Measurements from ENCODE around the gene MBOAT1. TPM values are rescaled to one million over a fixed set of nuclear protein-coding genes. Genes with fewer than 3 reads are reported as not detected.
"Not testable (repeated sequence)": the region's sequence is repeated elsewhere in the genome, so short reads cannot be mapped to it uniquely, and the experiment has no call there.

Gene MBOAT1, protein sequence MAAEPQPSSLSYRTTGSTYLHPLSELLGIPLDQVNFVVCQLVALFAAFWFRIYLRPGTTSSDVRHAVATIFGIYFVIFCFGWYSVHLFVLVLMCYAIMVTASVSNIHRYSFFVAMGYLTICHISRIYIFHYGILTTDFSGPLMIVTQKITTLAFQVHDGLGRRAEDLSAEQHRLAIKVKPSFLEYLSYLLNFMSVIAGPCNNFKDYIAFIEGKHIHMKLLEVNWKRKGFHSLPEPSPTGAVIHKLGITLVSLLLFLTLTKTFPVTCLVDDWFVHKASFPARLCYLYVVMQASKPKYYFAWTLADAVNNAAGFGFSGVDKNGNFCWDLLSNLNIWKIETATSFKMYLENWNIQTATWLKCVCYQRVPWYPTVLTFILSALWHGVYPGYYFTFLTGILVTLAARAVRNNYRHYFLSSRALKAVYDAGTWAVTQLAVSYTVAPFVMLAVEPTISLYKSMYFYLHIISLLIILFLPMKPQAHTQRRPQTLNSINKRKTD
- total RNA-seq (1 to 10 TPM; 3.0 to 3.5 TPM), polyA plus RNA-seq (under 1 TPM; 0.14 to 0.60 (median 0.27) TPM), total RNA-seq (1.2 to 9.8 (median 6.6) reads per million in 6 experiments)

DNA sequence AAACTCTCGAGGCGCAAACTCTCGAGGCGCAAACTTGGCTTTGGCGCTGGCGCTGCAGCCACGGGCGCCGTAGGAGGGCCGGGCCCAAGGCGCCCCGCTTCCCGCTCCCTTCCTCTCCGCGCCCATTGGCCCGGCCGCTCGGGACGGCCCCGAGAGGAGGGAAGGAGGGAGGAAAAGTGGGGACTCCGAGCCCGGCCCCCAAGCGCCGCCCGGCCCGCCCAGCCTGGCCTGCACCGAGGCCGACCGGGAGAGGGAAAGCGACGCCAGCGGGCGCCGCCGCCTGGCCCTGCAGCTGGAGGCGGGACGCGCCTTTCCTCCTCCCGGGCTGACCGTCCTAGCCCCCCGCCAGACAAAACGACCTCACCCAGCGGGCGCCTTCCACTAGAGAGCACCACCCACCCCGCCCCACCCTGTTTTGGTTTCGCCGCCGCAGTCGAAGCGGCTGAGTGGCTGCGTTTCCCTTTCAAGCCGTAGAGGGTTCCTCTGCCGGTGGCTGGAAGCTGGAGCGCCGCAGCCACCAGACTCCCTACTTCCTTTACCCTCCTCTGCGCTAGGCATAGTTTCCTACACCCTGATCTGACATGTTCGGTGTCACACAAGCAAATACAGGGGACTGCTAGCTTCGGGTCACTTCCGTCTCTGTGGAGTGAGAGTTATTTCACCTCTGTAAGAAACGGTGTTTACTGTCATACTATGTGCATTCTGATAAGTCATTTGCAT, at the start of gene MBOAT1:
Gene MBOAT1 (minus strand): TSS at position 78 of the 720 bp plus-strand sequence. CDS start 235 bp downstream, outside the sequence.
- H3K27ac Mint-ChIP-seq = peak within 1 kb of the TSS; percentile 39 to 94 (median 86)
- no peaks in the 10 kb centered on the region for H3K36me3 Mint-ChIP-seq
- H3K27me3 Mint-ChIP-seq = peaks cover 0 to 2% (median 0%) of the 10 kb centered on the region in 5 donors
- DNase-seq (peak in 8 of 10 donors; percentile 16 to 49 (median 31)), ATAC-seq (peak; percentile 83 to 85)
- peak within 1 kb of the TSS; percentile 88 to 97 (median 92) for H3K4me3 Mint-ChIP-seq
- no peaks in the 10 kb centered on the region for H3K9me3 Mint-ChIP-seq
- POLR2A ChIA-PET = interaction anchor here (0.6 to 0.8 kb wide), 3 partner anchors 107 to 323 kb away, joined by 3 to 4 read pairs (median 3); no protein-coding TSS in a partner anchor
- peaks cover 7 to 41% (median 27%) of the 10 kb centered on the region in 4 donors for H3K4me1 Mint-ChIP-seq

DNA sequence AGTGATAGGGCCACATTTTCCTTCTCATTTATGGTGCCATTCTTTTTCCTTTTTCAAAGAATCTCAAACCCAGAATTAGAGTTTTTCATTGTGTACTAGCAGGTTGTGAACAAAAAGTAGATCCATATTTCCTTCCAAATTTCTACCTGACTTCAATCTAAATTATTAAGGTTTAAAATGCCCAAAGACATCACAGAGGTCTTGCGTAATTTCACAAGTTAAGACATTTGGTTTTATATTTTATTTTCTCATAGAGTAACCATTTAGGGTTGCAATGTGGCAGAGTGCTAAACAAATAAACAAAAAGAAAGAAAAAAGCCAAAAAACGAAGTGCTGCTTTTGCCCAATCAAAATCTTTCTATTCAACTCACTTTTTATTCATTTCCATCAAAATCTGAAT, 49.4 kb upstream of the MBOAT1 start:
- H3K27me3 Mint-ChIP-seq = peaks cover 0 to 12% (median 1%) of the 10 kb centered on the region in 5 donors
- no peak overlapping the region for H3K27ac Mint-ChIP-seq
- H3K36me3 Mint-ChIP-seq = peaks cover 0 to 3% (median 0%) of the 10 kb centered on the region in 3 donors
- POLR2A ChIA-PET = no interaction called here
- no peak for ATAC-seq
- H3K9me3 Mint-ChIP-seq = peaks cover 0 to 3% (median 0%) of the 10 kb centered on the region in 9 donors
- H3K4me3 Mint-ChIP-seq = no peak overlapping the region
- DNase-seq = no peak
- H3K4me1 Mint-ChIP-seq = no peaks in the 10 kb centered on the region

- H3K4me1 Mint-ChIP-seq = no peaks in the 10 kb centered on the region
- peaks cover 0 to 3% (median 0%) of the 10 kb centered on the region in 9 donors for H3K9me3 Mint-ChIP-seq
- no peak for DNase-seq
- POLR2A ChIA-PET = no interaction called here
- no peak overlapping the region for H3K4me3 Mint-ChIP-seq
- peaks cover 0 to 12% (median 1%) of the 10 kb centered on the region in 5 donors for H3K27me3 Mint-ChIP-seq
- no peak overlapping the region for H3K27ac Mint-ChIP-seq
- no peak for ATAC-seq
- H3K36me3 Mint-ChIP-seq = peaks cover 0 to 3% (median 0%) of the 10 kb centered on the region in 3 donors
These were observed 48.1 kb upstream of the MBOAT1 start for GRCh38 chr6:20260360-20260759.

DNA sequence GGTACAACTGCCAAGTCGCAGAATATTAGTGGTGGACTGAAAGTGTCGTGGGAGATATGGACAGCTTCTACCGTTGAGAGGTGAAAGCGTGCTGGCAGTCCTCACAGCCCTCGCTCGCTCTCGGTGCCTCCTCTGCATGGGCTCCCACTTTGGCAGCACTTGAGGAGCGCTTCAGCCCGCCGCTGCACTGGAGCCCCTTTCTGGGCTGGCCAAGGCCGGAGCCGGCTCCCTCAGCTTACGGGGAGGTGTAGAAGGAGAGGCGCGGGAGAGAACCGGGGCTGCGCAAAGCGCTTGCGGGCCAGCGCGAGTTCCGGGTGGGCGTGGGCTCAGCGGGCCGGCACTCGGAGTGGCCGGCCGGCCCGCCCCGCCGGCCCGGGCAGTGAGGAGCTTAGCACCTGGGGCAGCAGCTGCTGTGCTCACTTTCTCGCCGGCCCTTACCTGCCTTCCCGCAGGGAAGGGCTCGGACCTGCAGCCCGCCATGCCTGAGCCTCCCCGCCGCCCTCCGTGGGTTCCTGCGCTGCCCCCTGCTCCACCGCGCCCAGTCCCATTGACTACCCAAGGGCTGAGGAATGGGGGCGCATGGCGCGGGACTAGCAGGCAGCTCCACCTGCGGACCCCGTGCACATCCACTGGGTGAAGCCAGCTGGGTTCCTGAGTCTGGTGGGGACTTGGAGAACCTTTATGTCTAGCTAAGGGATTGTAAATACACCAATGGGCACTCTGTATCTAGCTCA, 47.2 kb upstream of the MBOAT1 start:
- Mint-ChIP-seq H3K4me1 (no peaks in the 10 kb centered on the region), H3K36me3 (peaks cover 0 to 3% (median 0%) of the 10 kb centered on the region in 3 donors), H3K27ac (no peak overlapping the region), H3K27me3 (peaks cover 0 to 12% (median 1%) of the 10 kb centered on the region in 5 donors), H3K4me3 (no peak overlapping the region), H3K9me3 (peaks cover 0 to 3% (median 0%) of the 10 kb centered on the region in 9 donors)
- DNase-seq (no peak), ATAC-seq (no peak)
- POLR2A ChIA-PET = no interaction called here

GRCh38 chr6:20255428-20255827, 43.2 kb upstream of the MBOAT1 start:
- H3K4me1 Mint-ChIP-seq = no peaks in the 10 kb centered on the region
- no peaks in the 10 kb centered on the region for H3K9me3 Mint-ChIP-seq
- no peak overlapping the region for H3K4me3 Mint-ChIP-seq
- no peaks in the 10 kb centered on the region for H3K36me3 Mint-ChIP-seq
- ATAC-seq (no peak), DNase-seq (no peak)
- POLR2A ChIA-PET = no interaction called here
- H3K27ac Mint-ChIP-seq = no peak overlapping the region
- H3K27me3 Mint-ChIP-seq = peaks cover 0 to 8% (median 1%) of the 10 kb centered on the region in 5 donors

DNA sequence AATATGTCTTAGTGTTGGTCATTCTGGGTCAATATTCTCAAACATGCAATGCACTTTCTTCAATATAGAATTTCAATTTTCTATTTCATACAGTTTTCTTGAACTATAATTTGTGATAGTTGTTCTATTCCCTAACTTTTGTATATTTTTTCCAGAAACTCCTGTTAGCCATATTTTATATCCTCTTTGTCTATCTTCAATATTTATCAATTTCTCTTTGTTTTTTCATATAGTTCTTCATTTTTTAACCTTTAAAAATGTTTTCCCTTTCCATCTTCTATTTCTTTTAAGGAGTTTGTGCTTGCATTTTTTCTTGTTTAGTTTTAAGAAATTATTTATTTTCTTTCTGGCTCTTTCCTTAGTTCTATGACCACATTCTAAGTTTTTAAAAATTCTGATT, 42.0 kb upstream of the MBOAT1 start:
- no peaks in the 10 kb centered on the region for H3K9me3 Mint-ChIP-seq
- peaks cover 0 to 8% (median 0%) of the 10 kb centered on the region in 5 donors for H3K27me3 Mint-ChIP-seq
- no peak overlapping the region for H3K4me3 Mint-ChIP-seq
- H3K4me1 Mint-ChIP-seq = no peaks in the 10 kb centered on the region
- no peaks in the 10 kb centered on the region for H3K36me3 Mint-ChIP-seq
- H3K27ac Mint-ChIP-seq = no peak overlapping the region
- POLR2A ChIA-PET = no interaction called here
- DNase-seq (no peak), ATAC-seq (no peak)

GRCh38 chr6:20253021-20253420, 40.8 kb upstream of the MBOAT1 start:
- Mint-ChIP-seq H3K4me3 (no peak overlapping the region), H3K4me1 (no peaks in the 10 kb centered on the region), H3K36me3 (no peaks in the 10 kb centered on the region), H3K27ac (peak overlapping the region in 2 of 10 donors; percentile 26 to 58), H3K27me3 (peaks cover 0 to 4% (median 0%) of the 10 kb centered on the region in 5 donors), H3K9me3 (no peaks in the 10 kb centered on the region)
- no peak for DNase-seq
- POLR2A ChIA-PET = no interaction called here
- no peak for ATAC-seq

GRCh38 chr6:20252311-20252710, 40.0 kb upstream of the MBOAT1 start:
- Mint-ChIP-seq H3K36me3 (no peaks in the 10 kb centered on the region), H3K27me3 (peaks cover 0 to 3% (median 0%) of the 10 kb centered on the region in 5 donors), H3K27ac (peak overlapping the region in 1 of 10 donors; percentile 26), H3K4me1 (no peaks in the 10 kb centered on the region), H3K9me3 (no peaks in the 10 kb centered on the region), H3K4me3 (no peak overlapping the region)
- ATAC-seq (no peak), DNase-seq (no peak)
- POLR2A ChIA-PET = no interaction called here

DNA sequence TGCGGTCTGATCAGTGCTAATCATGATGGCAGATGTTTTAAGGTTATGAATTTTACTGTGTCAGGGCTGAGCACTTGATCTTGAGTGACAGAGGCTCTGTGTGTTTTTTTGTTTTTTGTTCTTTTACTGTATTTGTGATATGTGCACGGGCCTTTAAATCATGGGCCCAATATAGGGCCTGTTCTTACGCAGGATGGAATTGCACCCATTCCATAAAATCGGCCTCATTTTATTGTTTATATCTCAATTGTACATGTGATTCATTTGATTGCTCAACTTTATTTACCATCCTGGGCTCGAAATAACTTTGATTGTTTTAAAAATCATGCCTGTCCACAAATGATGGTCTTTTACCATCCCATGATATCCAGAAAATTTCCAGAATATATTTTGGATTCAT, 39.3 kb upstream of the MBOAT1 start:
- POLR2A ChIA-PET = no interaction called here
- Mint-ChIP-seq H3K27me3 (peaks cover 0 to 3% (median 0%) of the 10 kb centered on the region in 5 donors), H3K27ac (no peak overlapping the region), H3K4me3 (no peak overlapping the region), H3K4me1 (no peaks in the 10 kb centered on the region), H3K36me3 (no peaks in the 10 kb centered on the region), H3K9me3 (no peaks in the 10 kb centered on the region)
- no peak for DNase-seq
- no peak for ATAC-seq

DNA sequence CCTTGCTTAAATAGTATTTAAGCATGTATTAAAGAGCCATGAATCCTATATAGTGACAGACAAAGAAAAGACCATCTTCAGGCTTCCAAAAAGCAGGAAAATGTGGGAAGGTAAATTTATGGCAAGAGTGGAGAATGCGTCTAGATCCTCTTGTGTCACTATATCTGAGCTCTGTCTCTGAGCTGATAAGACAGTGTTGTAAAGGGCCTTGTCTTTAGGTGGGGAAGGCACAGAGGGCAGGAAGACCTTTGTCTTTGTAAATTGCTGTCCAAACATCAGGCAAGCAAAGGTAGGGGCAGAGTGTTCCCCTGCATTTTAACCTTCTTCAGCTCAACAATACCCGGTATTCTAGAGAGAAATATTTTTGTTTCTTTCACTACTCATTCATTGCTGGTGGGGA, 33.9 kb upstream of the MBOAT1 start:
- DNase-seq = no peak
- Mint-ChIP-seq H3K36me3 (no peaks in the 10 kb centered on the region), H3K27ac (no peak overlapping the region), H3K4me1 (no peaks in the 10 kb centered on the region), H3K4me3 (no peak overlapping the region), H3K9me3 (peaks cover 0 to 4% (median 0%) of the 10 kb centered on the region in 9 donors), H3K27me3 (peaks cover 0 to 1% (median 0%) of the 10 kb centered on the region in 5 donors)
- no peak for ATAC-seq
- POLR2A ChIA-PET = no interaction called here

GRCh38 chr6:20244807-20245681, 32.8 kb upstream of the MBOAT1 start:
- H3K4me3 Mint-ChIP-seq, H3K36me3 Mint-ChIP-seq, ATAC-seq, H3K27ac Mint-ChIP-seq, H3K27me3 Mint-ChIP-seq, POLR2A ChIA-PET, H3K9me3 Mint-ChIP-seq, H3K4me1 Mint-ChIP-seq, DNase-seq: not testable (repeated sequence)

DNA sequence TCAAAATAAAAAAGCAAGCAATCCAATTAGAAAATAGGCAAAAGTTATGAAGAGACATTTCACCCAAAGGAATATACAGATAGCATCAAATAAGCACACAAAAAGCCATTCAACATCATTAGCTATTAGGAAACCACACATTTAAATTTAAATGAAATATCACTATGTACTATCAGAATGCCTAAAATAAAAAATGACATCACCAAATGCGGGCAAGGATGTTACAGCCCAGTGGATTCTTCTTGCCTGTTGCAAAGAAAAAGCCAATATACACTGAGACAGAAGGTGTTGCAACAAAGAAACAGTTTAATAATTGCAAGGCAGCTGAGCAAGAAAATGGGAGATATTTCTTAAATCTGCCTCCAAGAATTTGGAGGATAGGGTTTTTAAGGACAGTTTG, 31.0 kb upstream of the MBOAT1 start:
- POLR2A ChIA-PET = no interaction called here
- H3K9me3 Mint-ChIP-seq = peaks cover 0 to 4% (median 0%) of the 10 kb centered on the region in 9 donors
- H3K27ac Mint-ChIP-seq = no peak overlapping the region
- H3K27me3 Mint-ChIP-seq = no peaks in the 10 kb centered on the region
- DNase-seq (no peak), ATAC-seq (no peak)
- no peaks in the 10 kb centered on the region for H3K4me1 Mint-ChIP-seq
- H3K36me3 Mint-ChIP-seq = no peaks in the 10 kb centered on the region
- H3K4me3 Mint-ChIP-seq = no peak overlapping the region
